Mesendoderm (in vitro differentiated cells): Measurements from ENCODE around the gene IL1RAPL1.
"Not testable (repeated sequence)": the region's sequence is repeated elsewhere in the genome, so short reads cannot be mapped to it uniquely, and the experiment has no call there.

Experiments used
- DNase-seq: peaks from one replicate; pipeline ENCODE4 v3.0.0; 2013
- H2AK5ac ChIP-seq: 2 replicates; pipeline ENCODE4 v1.6.1; 2013; ENCODE audit warnings: low read length, inconsistent platforms
- H2BK120ac ChIP-seq: 2 replicates; pipeline ENCODE4 v1.6.1; 2013; ENCODE audit warnings: low read depth, mild to moderate bottlenecking, low read length, moderate library complexity, mixed read lengths
- H2BK15ac ChIP-seq: replicated peaks from 2 replicates; pipeline ENCODE4 v1.6.1; 2013; ENCODE audit warnings: low read depth, mild to moderate bottlenecking, moderate library complexity
- H2BK5ac ChIP-seq: 2 replicates; pipeline ENCODE4 v1.6.1; 2013; ENCODE audit warnings: low read length, inconsistent platforms
- H3K18ac ChIP-seq: 2 replicates; pipeline ENCODE4 v1.6.1; 2013; ENCODE audit warnings: mild to moderate bottlenecking, low read length, mixed read lengths
- H3K23ac ChIP-seq: one replicate; pipeline ENCODE4 v1.6.1; 2013; ENCODE audit warnings: low read length
- H3K27ac ChIP-seq: 2 replicates; pipeline ENCODE4 v1.5.1; 2013; ENCODE audit warnings: low read depth, mild to moderate bottlenecking, inconsistent platforms, low read length, moderate library complexity
- H3K27me3 ChIP-seq: 2 replicates; pipeline ENCODE4 v1.6.1; 2013; ENCODE audit warnings: low read length, control low read depth, mild to moderate bottlenecking, inconsistent platforms; ENCODE audit not compliant: insufficient read depth, poor library complexity
- H3K36me3 ChIP-seq: 2 replicates; pipeline ENCODE4 v1.6.1; 2013; ENCODE audit warnings: low read length, inconsistent platforms; ENCODE audit not compliant: control insufficient read depth, insufficient read depth
- H3K4ac ChIP-seq: one replicate; pipeline ENCODE4 v1.6.1; 2013; ENCODE audit warnings: low read depth, mild to moderate bottlenecking, low read length, moderate library complexity
- H3K4me1 ChIP-seq: 2 replicates; pipeline ENCODE4 v1.6.1; 2013; ENCODE audit warnings: low read depth, low read length, inconsistent platforms; ENCODE audit not compliant: control insufficient read depth
- H3K4me2 ChIP-seq: 2 replicates; pipeline ENCODE4 v1.6.1; 2013; ENCODE audit warnings: low read length
- H3K4me3 ChIP-seq: 2 replicates; pipeline ENCODE4 v1.5.1; 2013; ENCODE audit warnings: mild to moderate bottlenecking, low read length
- H3K56ac ChIP-seq: one replicate; pipeline ENCODE4 v1.6.1; 2013; ENCODE audit warnings: low read length
- H3K79me1 ChIP-seq: 2 replicates; pipeline ENCODE4 v1.6.1; 2013; ENCODE audit warnings: low read length, inconsistent platforms
- H3K79me2 ChIP-seq: 2 replicates; pipeline ENCODE4 v1.6.1; 2013; ENCODE audit warnings: mild to moderate bottlenecking, low read length; ENCODE audit not compliant: control insufficient read depth, insufficient read depth
- H3K9ac ChIP-seq: 2 replicates; pipeline ENCODE4 v1.6.1; 2013; ENCODE audit warnings: low read length, inconsistent platforms
- H4K5ac ChIP-seq: one replicate; pipeline ENCODE4 v1.6.1; 2013; ENCODE audit warnings: low read length
- H4K8ac ChIP-seq: one replicate; pipeline ENCODE4 v1.6.1; 2013; ENCODE audit warnings: low read depth, mild to moderate bottlenecking, control low read depth, low read length, moderate library complexity
- WGBS: extraction: QIAGEN DNeasy Blood & Tissue Kit; methylation state at CpG from one replicate; pipeline ENCODE4 v1.1.7; 2013; ENCODE audit warnings: low lambda C conversion rate, missing lambda C conversion rate; ENCODE audit not compliant: insufficient coverage; ENCODE audit errors: extremely low coverage; 5-methylcytosine and 5-hydroxymethylcytosine counted together

The IL1RAPL1 gene

GRCh38 chrX:28719620-28720019 is 132.4 kb downstream of the IL1RAPL1 start:
- Histone ChIP-seq H2BK5ac (no peak overlapping the region), H3K4me3 (no peak overlapping the region), H4K8ac (no peak overlapping the region), H3K9ac (no peak overlapping the region), H3K4ac (no peak overlapping the region), H2AK5ac (no peak overlapping the region), H3K4me2 (no peak overlapping the region), H2BK120ac (no peak overlapping the region), H3K79me1 (no peaks in the 10 kb centered on the region), H3K23ac (no peak overlapping the region), H2BK15ac (no peak overlapping the region), H3K36me3 (no peaks in the 10 kb centered on the region), H3K27me3 (no peaks in the 10 kb centered on the region), H3K56ac (no peak overlapping the region), H3K27ac (no peak overlapping the region), H3K4me1 (no peaks in the 10 kb centered on the region), H3K18ac (no peak overlapping the region), H3K79me2 (no peaks in the 10 kb centered on the region), H4K5ac (no peak overlapping the region)
- no peak for DNase-seq
- WGBS = no CpG with 5 or more reads among the region's 2 CpGs

DNA sequence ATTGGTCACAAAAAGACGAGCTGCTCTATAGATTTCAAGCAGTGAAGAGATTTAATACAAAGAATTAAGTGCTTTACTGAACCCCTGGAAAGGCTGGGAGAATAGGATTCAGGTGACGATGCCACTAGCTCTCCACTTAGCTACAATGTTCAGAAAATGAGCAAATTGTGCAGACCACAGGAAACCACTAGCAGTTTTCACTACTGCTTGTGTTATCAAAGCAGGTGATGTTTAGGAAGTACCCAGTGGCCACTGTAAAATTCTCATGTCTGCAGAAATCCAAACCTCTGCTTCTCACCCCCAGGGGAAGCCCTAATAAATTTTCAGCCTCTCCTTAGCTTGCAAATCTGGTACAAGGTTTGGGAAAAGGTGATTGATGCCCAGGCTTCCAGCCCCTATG is 165.1 kb downstream of the IL1RAPL1 start:
- Histone ChIP-seq H4K5ac (no peak overlapping the region), H4K8ac (no peak overlapping the region), H3K56ac (no peak overlapping the region), H3K23ac (no peak overlapping the region), H3K79me2 (no peaks in the 10 kb centered on the region), H2BK15ac (no peak overlapping the region), H2BK5ac (no peak overlapping the region), H3K27me3 (no peaks in the 10 kb centered on the region), H2AK5ac (no peak overlapping the region), H3K9ac (no peak overlapping the region), H3K27ac (no peak overlapping the region), H2BK120ac (no peak overlapping the region), H3K4me3 (no peak overlapping the region), H3K79me1 (no peaks in the 10 kb centered on the region), H3K18ac (no peak overlapping the region), H3K4me1 (no peaks in the 10 kb centered on the region), H3K4me2 (no peak overlapping the region), H3K4ac (no peak overlapping the region), H3K36me3 (no peaks in the 10 kb centered on the region)
- no CpG with 5 or more reads among the region's 2 CpGs for WGBS
- DNase-seq = no peak

DNA sequence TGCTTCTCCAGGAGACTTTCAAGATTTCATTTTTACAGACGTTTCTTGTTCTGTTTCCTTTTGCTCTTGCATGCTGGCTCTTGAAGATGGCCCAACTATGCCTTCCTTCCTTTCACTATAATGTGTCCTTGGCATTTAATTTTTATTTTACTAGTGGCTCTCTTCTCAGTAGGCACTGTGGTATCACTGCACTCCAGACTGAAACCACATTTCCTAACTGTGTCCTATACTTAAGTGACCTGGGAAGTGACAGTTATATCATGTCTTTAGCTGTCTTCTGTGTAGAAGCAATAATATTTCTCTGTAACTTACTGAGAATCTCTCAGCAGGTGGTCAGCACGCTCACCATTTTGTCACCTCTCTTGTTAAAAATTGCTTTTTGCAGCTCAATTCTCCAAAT is 168.9 kb downstream of the IL1RAPL1 start:
- no CpG with 5 or more reads among the region's 2 CpGs for WGBS
- no peak overlapping the region for H4K8ac ChIP-seq
- no peak overlapping the region for H2AK5ac ChIP-seq
- H4K5ac ChIP-seq = no peak overlapping the region
- no peak overlapping the region for H3K9ac ChIP-seq
- no peaks in the 10 kb centered on the region for H3K36me3 ChIP-seq
- H3K18ac ChIP-seq = no peak overlapping the region
- no peak overlapping the region for H3K23ac ChIP-seq
- no peak overlapping the region for H2BK120ac ChIP-seq
- no peak overlapping the region for H3K4ac ChIP-seq
- H3K56ac ChIP-seq = no peak overlapping the region
- H3K27me3 ChIP-seq = no peaks in the 10 kb centered on the region
- no peaks in the 10 kb centered on the region for H3K79me1 ChIP-seq
- H3K27ac ChIP-seq = no peak overlapping the region
- H3K79me2 ChIP-seq = no peaks in the 10 kb centered on the region
- no peaks in the 10 kb centered on the region for H3K4me1 ChIP-seq
- H3K4me2 ChIP-seq = no peak overlapping the region
- no peak overlapping the region for H2BK5ac ChIP-seq
- H3K4me3 ChIP-seq = no peak overlapping the region
- DNase-seq = no peak
- no peak overlapping the region for H2BK15ac ChIP-seq

- H3K56ac ChIP-seq = no peak overlapping the region
- no peaks in the 10 kb centered on the region for H3K4me1 ChIP-seq
- H3K4ac ChIP-seq = no peak overlapping the region
- H3K9ac ChIP-seq = no peak overlapping the region
- H3K23ac ChIP-seq = no peak overlapping the region
- H3K18ac ChIP-seq = no peak overlapping the region
- H2BK5ac ChIP-seq = no peak overlapping the region
- no peak overlapping the region for H4K5ac ChIP-seq
- H3K79me2 ChIP-seq = no peaks in the 10 kb centered on the region
- H3K27me3 ChIP-seq = no peaks in the 10 kb centered on the region
- H3K4me2 ChIP-seq = no peak overlapping the region
- no peak overlapping the region for H3K4me3 ChIP-seq
- DNase-seq = no peak
- no peak overlapping the region for H3K27ac ChIP-seq
- H3K36me3 ChIP-seq = no peaks in the 10 kb centered on the region
- H2BK120ac ChIP-seq = no peak overlapping the region
- H2BK15ac ChIP-seq = no peak overlapping the region
- H2AK5ac ChIP-seq = no peak overlapping the region
- H3K79me1 ChIP-seq = no peaks in the 10 kb centered on the region
- no peak overlapping the region for H4K8ac ChIP-seq
These were observed 169.4 kb downstream of the IL1RAPL1 start for GRCh38 chrX:28756647-28757046.

GRCh38 chrX:28757290-28757689 is 170.0 kb downstream of the IL1RAPL1 start:
- Histone ChIP-seq H3K36me3 (no peaks in the 10 kb centered on the region), H2AK5ac (no peak overlapping the region), H3K9ac (no peak overlapping the region), H2BK15ac (no peak overlapping the region), H4K5ac (no peak overlapping the region), H3K4me3 (no peak overlapping the region), H3K18ac (no peak overlapping the region), H3K56ac (no peak overlapping the region), H3K79me2 (no peaks in the 10 kb centered on the region), H2BK120ac (no peak overlapping the region), H2BK5ac (no peak overlapping the region), H3K4me1 (no peaks in the 10 kb centered on the region), H3K4ac (no peak overlapping the region), H3K27ac (no peak overlapping the region), H3K23ac (no peak overlapping the region), H3K27me3 (no peaks in the 10 kb centered on the region), H4K8ac (no peak overlapping the region), H3K79me1 (no peaks in the 10 kb centered on the region), H3K4me2 (no peak overlapping the region)
- WGBS = no CpG with 5 or more reads among the region's 2 CpGs
- DNase-seq = no peak

GRCh38 chrX:28766561-28766960 is 179.3 kb downstream of the IL1RAPL1 start:
- H3K56ac ChIP-seq, H3K36me3 ChIP-seq, H4K8ac ChIP-seq, H3K23ac ChIP-seq, H3K27ac ChIP-seq, DNase-seq, H2BK15ac ChIP-seq, H3K4me3 ChIP-seq, H2BK120ac ChIP-seq, H3K18ac ChIP-seq, H3K4ac ChIP-seq, H2BK5ac ChIP-seq, H2AK5ac ChIP-seq, H3K4me1 ChIP-seq, H3K79me1 ChIP-seq, H3K4me2 ChIP-seq, H3K79me2 ChIP-seq, H3K9ac ChIP-seq, H4K5ac ChIP-seq, H3K27me3 ChIP-seq: not testable (repeated sequence)
- WGBS = no CpG with 5 or more reads among the region's 2 CpGs
